Suppressor macrophage treated with lipopolysaccharide for 1 hour (primary cell): ENCODE measurements around the gene TGFBI.

Source experiments
- DNase-seq, 3 donors: peaks; one replicate each; pipeline ENCODE4 v3.0.0-alpha.2; 2020 to 2022

Gene TGFBI

DNA sequence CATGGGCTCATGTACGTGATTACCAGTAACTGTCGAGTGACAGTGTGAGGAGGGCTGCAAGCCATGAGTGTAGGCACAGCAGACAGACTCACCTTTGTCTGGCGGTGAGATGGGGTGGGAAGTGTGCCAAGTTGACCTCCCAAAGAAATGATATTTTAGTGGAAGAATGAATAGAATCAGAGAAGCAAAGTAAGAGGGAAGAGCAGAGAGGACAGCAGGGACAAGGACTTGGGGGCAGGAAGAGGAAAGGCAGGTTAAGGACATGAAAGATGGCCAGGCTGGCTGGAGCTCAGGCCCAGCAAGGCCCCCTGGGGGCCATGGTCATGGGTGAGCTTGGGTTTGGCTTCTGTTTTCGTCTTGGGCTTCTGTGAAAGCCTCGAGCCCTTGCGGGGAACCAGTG lies 20.2 kb downstream of the TGFBI start:
- no peak for DNase-seq

DNA sequence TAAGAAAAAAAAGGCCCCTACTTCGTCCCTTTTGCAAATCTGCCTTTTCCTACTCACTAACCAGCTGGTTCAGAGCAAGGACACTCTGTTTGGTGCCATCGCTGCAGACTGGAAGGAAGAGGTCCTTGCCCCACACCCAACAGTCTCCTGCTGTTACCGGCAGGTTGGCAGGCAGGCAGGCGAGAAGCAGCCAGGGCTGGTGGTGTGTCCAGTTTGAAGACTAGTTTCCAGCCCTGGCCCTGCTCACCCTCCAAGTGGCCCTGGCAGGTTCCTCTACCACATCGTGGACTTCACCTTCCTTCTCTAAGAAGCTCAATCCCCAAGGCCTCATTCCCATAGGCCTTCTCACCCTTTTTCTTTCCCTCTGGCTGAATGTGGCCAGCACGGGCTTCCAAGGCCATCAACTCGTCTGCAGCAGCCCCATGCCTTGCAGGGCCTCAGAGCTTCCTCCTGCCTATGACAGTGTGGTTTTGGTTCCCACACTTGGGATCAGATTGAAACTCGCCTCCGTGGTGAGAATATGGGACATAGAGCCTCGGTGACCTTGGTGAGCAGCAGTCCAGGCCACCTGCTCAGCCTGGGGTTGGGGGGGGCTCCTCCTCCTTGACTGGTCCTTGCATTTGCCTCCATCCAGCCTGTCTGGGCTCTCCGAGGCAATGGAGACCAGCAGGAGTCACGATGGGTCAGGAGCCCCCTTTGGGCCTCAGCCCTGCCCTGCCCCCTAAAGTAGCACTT lies 22.9 kb downstream of the TGFBI start:
- DNase-seq, result no peak

DNA sequence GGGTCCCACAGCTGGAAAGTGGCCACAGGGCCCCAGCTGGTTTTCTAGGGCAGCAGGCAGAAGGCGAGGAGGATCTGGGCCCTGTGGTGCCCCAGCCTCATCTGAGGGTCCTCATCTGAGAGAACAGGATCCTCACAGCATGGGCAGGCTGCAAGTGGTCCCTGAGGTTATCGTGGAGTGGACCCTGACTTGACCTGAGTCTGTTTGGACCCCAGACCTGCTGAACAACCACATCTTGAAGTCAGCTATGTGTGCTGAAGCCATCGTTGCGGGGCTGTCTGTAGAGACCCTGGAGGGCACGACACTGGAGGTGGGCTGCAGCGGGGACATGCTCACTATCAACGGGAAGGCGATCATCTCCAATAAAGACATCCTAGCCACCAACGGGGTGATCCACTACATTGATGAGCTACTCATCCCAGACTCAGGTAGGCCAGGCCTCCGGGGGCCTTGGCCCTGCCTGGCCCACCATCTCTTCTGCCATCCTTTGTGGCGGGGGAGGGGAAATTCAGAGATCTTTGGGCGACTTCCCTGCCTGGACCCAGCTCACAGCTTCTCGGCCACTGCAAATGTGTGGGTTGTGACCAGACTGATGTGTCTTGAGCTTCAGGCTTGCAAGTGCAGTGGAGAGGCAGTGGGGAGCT lies 24.0 kb downstream of the TGFBI start:
- no peak for DNase-seq

DNA sequence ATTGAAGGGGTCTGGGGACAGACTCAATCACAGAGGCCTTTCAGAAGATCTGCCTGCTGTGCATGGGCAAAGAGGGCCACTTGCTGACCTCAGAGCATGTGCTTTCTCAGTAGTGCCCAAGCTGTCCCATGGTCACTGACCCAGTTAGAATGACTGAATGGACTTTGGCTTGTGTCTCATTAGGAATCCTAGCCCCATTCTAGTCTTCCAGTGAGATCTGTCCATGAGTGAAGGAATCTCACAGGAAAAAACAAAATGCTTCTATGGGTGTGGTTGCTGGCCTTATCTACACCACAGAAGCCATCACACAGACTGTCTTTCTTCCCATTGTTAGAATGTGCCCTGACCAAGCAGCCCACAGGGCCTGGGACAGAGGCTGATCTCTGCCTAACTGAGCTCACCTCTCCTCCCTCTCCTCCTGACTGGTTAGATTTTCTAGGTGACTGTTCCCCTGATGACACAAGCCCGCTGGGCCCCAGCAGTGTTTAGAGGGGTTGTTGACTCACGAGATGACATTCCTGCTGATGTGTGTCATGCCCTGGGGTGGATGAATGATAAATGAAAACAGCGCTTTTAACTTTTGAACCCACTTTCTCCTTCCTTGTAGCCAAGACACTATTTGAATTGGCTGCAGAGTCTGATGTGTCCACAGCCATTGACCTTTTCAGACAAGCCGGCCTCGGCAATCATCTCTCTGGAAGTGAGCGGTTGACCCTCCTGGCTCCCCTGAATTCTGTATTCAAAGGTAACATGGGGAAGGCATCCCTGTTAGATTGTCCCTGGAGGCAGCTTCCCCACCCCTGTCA lies 24.8 kb downstream of the TGFBI start:
- peak; percentile 17 to 78 (median 36) for DNase-seq

DNA sequence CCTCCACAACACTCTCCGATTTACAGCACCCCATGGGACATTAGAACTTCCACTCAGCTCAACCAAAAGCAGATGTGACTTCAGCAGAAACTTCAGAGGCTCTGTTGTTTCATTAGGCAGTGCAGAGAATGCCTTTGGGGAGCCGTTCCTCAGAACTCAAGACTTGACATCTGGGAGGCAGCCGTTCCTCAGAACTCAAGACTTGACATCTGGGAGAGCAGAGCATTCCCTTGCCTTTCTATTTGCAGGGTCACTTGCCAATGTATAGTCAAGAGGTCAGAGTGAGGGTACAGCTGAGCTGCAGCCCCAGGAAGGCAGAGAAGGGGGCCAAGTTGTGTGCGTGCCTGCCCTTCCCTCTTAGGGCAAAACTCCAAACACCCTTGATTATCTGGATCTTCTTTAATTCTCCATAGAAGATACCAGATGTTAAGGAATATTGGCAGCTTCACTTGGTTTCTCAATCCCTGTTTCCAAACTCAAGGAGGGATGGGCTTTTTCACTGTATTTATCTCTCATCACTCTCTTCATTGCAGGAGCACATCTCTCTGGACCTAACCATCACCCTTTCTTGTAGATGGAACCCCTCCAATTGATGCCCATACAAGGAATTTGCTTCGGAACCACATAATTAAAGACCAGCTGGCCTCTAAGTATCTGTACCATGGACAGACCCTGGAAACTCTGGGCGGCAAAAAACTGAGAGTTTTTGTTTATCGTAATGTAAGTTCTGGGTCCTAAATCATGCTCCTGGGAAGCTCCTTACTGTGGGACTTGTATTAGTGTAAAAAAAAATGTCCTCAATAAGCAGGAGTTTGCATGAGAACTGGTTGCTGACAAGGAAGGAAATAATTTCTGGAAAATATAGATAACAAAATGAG lies 25.6 kb downstream of the TGFBI start:
- no peak for DNase-seq

DNA sequence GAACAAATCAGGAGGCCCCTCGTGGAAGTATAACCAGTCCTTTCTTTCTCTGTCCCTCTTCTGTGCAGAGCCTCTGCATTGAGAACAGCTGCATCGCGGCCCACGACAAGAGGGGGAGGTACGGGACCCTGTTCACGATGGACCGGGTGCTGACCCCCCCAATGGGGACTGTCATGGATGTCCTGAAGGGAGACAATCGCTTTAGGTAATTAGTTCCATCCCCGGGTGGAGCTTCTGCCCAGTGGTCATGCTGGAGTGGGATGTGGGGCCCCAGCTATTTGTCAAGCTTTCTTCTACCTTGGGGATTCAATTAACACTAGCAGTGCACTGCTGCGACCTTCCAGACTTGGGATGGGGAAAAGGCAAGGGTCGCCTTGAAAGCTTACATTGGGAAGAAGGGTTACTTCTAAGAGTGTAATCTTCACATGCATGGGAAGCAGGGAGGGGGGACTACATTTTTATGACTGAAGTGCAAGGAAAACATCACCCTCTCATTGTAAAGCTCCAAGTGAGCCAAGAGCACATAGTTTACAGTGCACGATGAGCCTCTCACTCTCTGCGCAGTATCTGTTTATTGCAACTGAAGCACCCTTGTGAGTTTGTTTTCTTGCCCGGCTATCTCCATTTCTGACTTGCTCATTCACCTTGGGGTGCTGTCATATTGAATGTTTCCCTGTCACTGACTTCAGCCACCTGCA lies 27.0 kb downstream of the TGFBI start:
- DNase-seq, result no peak

DNA sequence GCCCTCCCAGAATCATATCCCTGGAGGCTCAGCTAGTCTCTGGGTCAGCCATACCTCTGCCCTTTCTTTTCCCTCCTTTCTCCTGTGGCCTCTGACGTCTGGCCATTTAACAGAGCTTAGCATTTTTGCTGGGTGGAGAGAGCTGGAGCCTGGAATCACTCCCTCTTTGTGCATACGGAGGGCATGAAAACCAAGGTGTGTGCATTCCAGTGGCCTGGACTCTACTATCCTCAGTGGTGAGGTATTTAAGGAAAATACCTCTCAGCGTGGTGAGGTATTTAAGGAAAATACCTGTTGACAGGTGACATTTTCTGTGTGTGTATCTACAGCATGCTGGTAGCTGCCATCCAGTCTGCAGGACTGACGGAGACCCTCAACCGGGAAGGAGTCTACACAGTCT lies 27.5 kb downstream of the TGFBI start:
- no peak for DNase-seq

DNA sequence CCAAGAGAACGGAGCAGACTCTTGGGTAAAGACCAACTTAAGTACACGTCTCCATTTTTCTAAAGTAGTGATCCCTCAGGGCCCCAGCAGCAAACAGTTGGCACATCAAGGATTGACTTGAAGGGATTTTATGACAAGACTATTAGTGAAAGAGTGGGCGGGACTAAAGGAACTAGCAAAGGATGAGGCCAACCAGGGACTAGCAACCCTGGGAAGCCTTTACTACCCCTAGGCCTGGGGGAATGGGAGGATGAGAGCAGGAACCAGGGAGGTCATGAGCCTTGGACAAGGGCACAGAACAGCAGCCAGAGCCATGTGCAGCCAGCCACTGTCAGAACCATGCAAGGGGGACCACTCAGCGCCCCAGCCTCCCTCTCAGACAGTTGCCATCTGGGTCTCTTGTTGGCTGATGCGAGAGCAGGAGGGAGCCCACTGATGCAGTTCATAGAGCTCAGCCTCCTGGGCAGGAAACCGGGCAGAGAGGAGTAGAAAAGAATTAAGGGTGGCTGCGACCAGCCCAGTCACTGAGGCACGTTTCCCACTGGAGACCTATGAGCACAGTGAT lies 28.1 kb downstream of the TGFBI start:
- DNase-seq, result no peak

DNA sequence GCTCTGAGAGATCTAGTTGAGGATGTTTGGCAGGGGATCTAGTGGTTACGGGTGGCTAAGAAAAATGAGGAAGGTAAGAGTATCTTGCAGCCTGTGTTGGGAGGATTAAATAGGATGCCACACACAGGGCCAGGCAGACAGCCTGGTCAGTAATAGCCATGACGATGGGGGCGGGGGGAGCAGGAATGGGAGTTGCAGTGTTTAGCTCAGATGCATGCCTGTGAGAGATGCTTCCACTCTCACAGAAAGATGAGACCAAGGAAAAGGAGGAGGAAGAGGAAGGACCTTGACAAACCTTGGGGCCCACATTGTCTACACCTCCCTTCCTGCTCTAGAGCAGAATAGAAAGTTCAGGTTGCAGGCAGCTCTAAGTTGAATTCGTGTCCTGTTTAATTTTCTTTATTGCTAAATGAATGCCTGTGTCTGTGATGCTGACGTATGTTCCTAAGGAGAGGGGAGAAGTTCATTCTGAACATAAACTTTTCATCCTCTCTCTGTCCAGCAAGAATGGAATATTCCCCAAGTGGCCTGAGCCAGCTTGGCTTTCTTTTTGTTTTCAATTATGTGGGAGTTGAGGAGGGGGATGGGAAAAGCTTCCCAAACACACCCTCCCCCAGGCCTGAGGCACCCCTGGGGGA lies 28.7 kb downstream of the TGFBI start:
- DNase-seq, result no peak

DNA sequence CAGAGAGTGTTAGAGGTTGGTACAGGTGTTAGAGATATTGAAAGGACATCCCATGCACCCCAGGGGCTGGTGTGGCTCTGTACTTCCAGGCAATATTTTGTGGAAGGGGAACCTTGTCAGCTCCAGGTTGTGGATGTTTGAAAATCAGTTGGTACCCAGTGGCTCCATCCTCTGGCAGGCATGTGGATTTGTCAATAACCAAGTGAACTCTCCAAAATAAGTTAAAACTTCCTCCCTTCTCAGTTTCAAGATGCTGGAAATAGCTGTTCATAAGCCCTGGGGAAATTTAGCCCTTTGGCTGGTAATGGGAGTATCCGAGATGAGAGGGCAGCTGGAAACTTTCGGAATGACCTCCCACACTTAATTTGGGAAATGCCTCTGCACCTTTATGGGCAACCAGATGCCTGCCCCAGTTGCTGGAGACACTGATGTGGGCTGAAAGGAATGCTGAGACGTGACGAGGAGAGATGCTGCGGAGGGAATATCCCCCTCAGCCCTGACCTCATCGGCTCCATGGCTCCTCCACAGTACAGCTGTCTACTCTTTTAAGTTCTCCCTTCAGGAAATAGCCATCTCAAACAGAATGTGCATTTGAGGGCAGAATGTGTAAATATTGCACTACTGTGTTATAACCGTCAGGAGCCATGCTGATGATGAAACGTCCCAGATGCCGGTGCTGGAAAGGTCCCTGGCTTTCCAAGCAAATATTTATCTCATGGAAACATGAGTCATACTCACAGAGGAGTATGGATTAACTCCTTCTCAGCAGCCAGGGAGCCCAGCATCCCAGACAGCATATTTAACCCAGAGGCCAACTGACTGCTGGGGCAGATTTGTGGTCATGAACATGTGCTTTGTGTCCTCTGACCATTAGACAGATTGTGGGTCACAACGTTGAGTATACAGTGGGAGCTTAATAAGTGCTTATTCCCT lies 29.5 kb downstream of the TGFBI start:
- DNase-seq, result no peak

DNA sequence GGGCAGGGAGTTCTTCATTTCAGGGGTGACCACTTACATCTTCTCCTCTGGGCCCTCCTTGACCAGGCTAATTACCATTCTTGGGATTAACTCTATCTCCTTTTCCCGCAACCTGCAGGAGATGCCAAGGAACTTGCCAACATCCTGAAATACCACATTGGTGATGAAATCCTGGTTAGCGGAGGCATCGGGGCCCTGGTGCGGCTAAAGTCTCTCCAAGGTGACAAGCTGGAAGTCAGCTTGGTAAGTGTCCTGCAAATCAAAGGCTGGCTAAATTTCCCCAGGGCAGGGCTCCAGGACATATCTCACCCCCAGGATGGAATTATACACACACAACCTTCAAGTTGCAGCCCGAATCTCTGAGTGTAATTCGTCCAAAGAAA lies 30.2 kb downstream of the TGFBI start:
- no peak for DNase-seq

DNA sequence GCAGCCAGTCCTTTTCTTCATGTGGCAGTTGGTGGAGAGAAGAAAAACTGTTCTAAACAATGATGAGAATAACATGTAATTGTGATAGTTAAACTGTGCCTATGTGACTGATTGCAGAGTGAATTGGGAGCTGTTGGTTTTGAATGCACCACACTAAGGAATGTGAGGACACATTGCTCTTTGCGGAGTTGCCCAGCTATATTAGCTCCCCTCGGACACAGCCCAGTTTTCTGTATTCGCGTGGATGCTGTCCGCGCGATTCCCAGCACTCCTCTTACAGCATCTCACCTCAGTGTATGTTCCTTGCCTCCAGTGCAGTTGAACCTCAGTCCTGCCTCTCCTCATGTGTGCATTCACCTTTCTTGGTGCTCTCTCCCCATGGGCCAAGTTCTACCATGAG lies 32.2 kb downstream of the TGFBI start:
- no peak for DNase-seq

DNA sequence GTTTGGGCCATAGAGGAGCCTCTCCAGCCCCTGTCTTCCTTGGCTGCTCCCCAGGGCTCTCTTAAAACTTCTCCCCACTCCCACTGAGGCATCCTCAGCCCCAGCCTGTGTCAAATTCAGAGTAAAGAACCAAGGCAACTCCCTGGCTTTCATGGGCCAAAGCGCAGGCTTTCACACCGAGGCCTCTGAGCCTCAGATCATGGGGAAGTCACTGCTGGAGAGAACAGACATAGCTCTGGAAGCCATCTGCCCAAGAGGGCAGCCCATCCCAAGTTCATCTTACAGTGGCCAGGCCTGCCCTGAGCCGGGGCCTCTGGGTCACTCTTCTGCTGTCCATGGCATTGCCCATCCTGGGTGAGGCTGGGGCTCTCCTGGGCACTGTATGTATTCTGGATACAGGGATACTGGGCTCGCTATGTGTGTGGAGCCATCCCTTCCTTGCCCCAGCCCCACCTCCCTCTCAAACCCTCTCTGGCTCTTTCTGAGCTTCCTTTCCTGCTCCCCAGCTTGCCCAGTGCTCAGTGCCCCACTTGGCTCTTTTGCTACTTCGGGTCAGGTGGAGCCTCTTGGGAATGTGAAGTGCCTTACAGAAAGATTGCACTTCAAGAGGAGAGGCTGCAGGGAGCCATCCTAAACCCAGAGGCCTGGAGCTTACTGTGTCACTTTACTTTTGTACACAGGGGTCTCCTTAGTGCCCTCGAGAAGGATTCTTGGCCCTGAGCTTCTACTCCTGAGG lies 33.0 kb downstream of the TGFBI start:
- no peak for DNase-seq

DNA sequence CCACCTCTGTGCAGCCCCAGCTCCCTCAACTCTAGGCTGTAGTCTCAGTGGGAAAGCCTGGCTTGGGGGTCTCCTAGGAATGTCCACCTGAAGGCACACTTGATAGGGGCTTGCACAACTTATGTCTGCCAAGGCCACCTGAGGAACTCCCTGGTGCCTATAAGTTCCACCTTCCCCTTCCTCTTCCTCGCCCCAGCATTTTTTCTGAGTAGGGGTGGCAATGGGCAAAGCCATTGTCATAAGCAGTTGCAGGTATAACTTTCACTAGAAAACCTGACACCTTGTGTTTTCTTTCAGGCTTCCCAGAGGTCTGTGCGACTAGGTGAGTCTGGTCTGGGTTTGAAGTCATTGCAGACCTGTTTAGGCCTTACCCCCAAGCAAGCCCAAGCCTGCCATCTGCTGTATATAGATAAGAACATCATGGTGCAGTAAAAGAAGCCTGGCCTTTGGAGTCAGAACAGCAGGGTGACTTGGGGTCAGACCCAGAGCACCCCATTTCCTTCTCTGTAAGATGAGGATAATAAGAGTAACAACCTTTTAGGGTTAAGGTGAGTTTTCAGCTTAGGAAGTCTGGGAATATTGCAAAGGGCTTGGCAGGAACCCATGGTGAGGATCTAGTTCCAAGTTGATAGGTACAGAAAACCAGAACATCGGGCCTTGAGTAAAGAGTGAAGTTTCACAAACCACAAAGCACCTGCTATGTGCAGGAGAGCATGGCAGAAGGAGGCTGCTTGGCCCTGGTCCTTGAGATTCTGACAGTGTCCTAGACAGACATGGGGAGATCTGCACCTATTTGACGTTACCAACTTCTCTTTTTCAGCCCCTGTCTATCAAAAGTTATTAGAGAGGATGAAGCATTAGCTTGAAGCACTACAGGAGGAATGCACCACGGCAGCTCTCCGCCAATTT lies 33.8 kb downstream of the TGFBI start:
- peak; percentile 58 to 62 (median 62) for DNase-seq

DNA sequence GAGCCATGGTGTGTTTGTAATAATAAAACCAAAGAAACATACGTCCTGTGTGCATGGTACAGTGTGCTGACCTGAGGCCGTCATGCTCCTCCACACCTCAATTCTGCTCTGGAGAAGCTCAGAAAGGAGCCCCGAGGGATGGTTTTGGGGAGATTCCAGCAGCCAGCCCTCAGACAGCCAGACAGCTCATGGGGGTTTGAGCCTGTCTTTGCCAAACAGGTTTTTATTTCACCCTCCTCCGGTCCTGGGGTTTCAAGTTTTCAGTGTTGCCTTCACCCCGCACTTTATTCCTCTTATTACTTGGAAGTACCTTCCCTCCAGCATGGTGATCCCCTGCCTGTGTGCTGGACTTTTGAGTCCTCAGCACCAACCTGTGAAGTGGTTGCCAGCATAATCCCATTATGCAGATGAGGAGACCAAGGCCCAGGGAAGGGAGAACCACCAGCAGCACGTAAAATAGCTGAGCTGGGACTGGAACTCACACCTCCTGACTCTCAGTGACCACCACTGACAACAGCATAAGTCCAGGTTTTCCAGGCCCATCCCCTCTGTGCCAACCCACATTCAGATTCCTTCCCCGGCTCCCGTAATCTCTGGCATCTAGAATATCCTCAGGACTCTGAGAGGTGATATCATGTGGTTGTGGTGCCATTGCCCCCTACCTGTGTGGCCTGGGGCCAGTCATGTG lies 35.1 kb downstream of the TGFBI start:
- no peak for DNase-seq

DNA sequence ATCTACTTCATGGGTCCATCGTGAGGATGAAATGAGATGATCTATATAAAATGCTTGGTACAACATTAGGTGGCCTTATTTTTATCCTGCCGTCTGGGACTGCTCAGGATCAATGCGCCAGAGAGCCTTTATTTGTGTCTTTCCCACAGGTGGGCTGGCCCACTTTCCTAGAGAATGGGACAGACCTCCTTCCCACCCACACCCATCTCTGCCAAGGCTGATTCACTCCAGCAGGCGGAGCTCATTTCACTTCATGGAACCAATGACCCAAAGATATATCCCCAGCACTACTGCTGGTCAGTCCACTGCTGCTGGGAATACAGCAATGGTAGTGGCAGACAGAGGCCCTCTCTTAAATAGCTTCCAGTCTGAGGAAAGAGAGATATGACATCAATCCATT lies 35.7 kb downstream of the TGFBI start:
- no peak for DNase-seq

DNA sequence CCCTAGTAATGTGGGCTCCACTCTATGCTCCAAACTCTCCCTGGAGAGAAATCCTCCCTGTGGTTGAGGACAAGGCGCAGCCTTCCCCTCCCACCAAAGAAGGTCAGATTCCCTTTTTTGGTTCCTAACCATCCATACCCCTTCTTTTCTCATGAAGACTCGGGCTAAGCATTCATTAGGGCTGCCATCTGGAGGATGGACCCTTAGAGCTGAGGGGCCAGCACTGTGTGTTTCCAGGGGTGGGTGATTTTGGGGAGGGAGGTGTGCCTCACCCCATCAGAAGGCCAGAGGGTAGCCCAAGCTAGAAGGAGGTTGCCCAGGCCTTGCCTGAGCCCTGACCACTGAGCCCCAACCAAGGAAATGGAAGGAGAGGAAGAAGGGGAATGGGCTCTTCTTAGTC lies 36.8 kb downstream of the TGFBI start:
- DNase-seq, result no peak
